Mucosa of descending colon (tissue), 3 donors: Measurements from ENCODE around the gene ARRDC5. TPM values are rescaled to one million over a fixed set of nuclear protein-coding genes. Genes with fewer than 3 reads are reported as not detected.
"Not testable (repeated sequence)": the region's sequence is repeated elsewhere in the genome, so short reads cannot be mapped to it uniquely, and the experiment has no call there.

ENCODE experiments used
- ATAC-seq: fragments of 200-7000 bp; cut with Tn5 transposase; one replicate; pipeline ENCODE4 v1.9.1; 2020; ENCODE audit warnings: mild to moderate bottlenecking, moderate library complexity
- DNase-seq, 3 donors: peaks; one replicate each; pipeline ENCODE4 v3.0.0-alpha.2; 2020
- H3K36me3 ChIP-seq: fragments of 200-600 bp; one replicate; pipeline ENCODE4 v1.8.0; 2021; ENCODE audit warnings: low read depth, mild to moderate bottlenecking
- H3K4me1 ChIP-seq: fragments of 200-600 bp; one replicate; pipeline ENCODE4 v1.8.0; 2021; ENCODE audit warnings: low read depth, mild to moderate bottlenecking
- H3K4me3 ChIP-seq: fragments of 200-600 bp; one replicate; pipeline ENCODE4 v1.8.0; 2021; ENCODE audit warnings: mild to moderate bottlenecking
- H3K9me3 ChIP-seq: fragments of 200-600 bp; one replicate; pipeline ENCODE4 v1.8.0; 2021; ENCODE audit warnings: mild to moderate bottlenecking
- CTCF ChIP-seq: fragments of 200-600 bp; IDR thresholded peaks from one replicate; pipeline ENCODE4 v1.8.0; 2022; ENCODE audit warnings: antibody characterized with exemption, mild to moderate bottlenecking
- intact Hi-C, 2 donors: fragments of 100-400 bp; cut with DNase I in 1 of 2; cut with micrococcal nuclease in 1 of 2; formaldehyde crosslinking; loops; one replicate each; pipeline versions ENCODE4 v1.11.0 to v1.11.1; 2022; cut with DNase I, micrococcal nuclease
- microRNA-seq: library from miRNA; unstranded; fragments of <30 nt; microRNA quantifications from one replicate; pipeline ENCODE4, GENCODE V29; 2019
- total RNA-seq, 3 donors: library from RNA; stranded (reverse); fragmentation: NEBNext Ultra II Directional in 2 of 3; extraction: Animal tissue kit (Norgen Biotek cat#: 25700) in 2 of 3; gene quantifications; one replicate each; pipeline versions ENCODE4 v1.2.1 to v1.2.4, GENCODE V29; 2021 to 2023
- donor health status: DM: no; HTN: no; CAD: no; lungs with moderate emphysema.
- donor health status: DM: no; HTN: no; CAD: no.
- donor health status: DM: no; HTN: yes; CAD: no.

The ARRDC5 gene
- total RNA-seq, 3 donors from 2014 or later, result 0.22 to 0.70 TPM; not detected in 1

- DNase-seq (no peak), ATAC-seq (no peak)
- H3K4me1 ChIP-seq, result peaks cover 4% of the 10 kb centered on the region
- no peak overlapping the region for H3K4me3 ChIP-seq
- no peak for TF ChIP-seq CTCF
- peaks cover 6% of the 10 kb centered on the region for H3K36me3 ChIP-seq
- intact Hi-C loops, result no loop called here
- no peaks in the 10 kb centered on the region for H3K9me3 ChIP-seq
Observed at GRCh38 chr19:4847190-4847973, 55.3 kb downstream of the ARRDC5 start.

- H3K36me3 ChIP-seq, H3K4me3 ChIP-seq, intact Hi-C loops, H3K4me1 ChIP-seq, DNase-seq, ATAC-seq, H3K9me3 ChIP-seq: not testable (repeated sequence)
Observed at GRCh38 chr19:4845975-4846374, 56.7 kb downstream of the ARRDC5 start.

GRCh38 chr19:4844348-4845179 is 58.1 kb downstream of the ARRDC5 start:
- H3K9me3 ChIP-seq, result no peaks in the 10 kb centered on the region
- peaks cover 4% of the 10 kb centered on the region for H3K4me1 ChIP-seq
- peaks cover 6% of the 10 kb centered on the region for H3K36me3 ChIP-seq
- no peak for TF ChIP-seq CTCF
- no peak overlapping the region for H3K4me3 ChIP-seq
- intact Hi-C loops, result no loop called here
- DNase-seq, result no peak
- ATAC-seq, result no peak

GRCh38 chr19:4843647-4843965 is 59.1 kb downstream of the ARRDC5 start:
- peaks cover 6% of the 10 kb centered on the region for H3K36me3 ChIP-seq
- TF ChIP-seq CTCF, result no peak
- H3K4me3 ChIP-seq, result no peak overlapping the region
- no peaks in the 10 kb centered on the region for H3K9me3 ChIP-seq
- peaks cover 4% of the 10 kb centered on the region for H3K4me1 ChIP-seq
- intact Hi-C loops, result no loop called here
- no peak for DNase-seq
- no peak for ATAC-seq

Small RNA genes within 50 kb of the gene (microRNA-seq; reads per million reads assigned to microRNA genes)
- gene MIR4747, result not detected

Other genes with a start within 250 kb of the ARRDC5 start
- gene MYDGF, start 232.6 kb downstream of the ARRDC5 start, total RNA-seq, result 10 to 100 TPM; 50.2 to 85.9 (median 54.8) TPM
- gene DPP9, start 179.1 kb downstream of the ARRDC5 start, total RNA-seq, result 10 to 100 TPM; 67.8 to 89.3 (median 74.0) TPM
- gene FEM1A, start 111.2 kb downstream of the ARRDC5 start, total RNA-seq, result 10 to 100 TPM; 10.5 to 15.2 (median 11.4) TPM
- 10 to 100 TPM; 24.1 to 37.4 (median 26.4) TPM for gene TICAM1, start 71.2 kb downstream of the ARRDC5 start, total RNA-seq
- 100 to 1,000 TPM in 2 of 3 donors, 10 to 100 TPM in 1; 77.3 to 125 (median 108) TPM for gene PLIN3, start 35.2 kb downstream of the ARRDC5 start, total RNA-seq
- gene UHRF1, start 6.6 kb upstream of the ARRDC5 start, total RNA-seq, result 10 to 100 TPM in 1 of 3 donors, 1 to 10 TPM in 2; 3.2 to 13.4 (median 4.2) TPM
- gene KDM4B, start 66.2 kb upstream of the ARRDC5 start, total RNA-seq, result 10 to 100 TPM; 42.7 to 53.8 (median 50.0) TPM